IPS DF 6.9 (cell line): ENCODE results near the gene SLC12A5.
A peak's percentile ranks its signal among the peaks of the same experiment; 100 is the strongest.
"Not testable (repeated sequence)": the region's sequence is repeated elsewhere in the genome, so short reads cannot be mapped to it uniquely, and the experiment has no call there.

Source experiments
- DNase-seq: peaks from one replicate; pipeline ENCODE4 v3.0.0-alpha.2; 2013; ENCODE audit warnings: low read depth, low spot score
- H3K27ac ChIP-seq: one replicate; pipeline ENCODE4 v1.5.1; 2013; ENCODE audit warnings: low read length, control low read depth
- H3K27me3 ChIP-seq: 2 replicates; pipeline ENCODE4 v1.6.1; 2013; ENCODE audit warnings: mild to moderate bottlenecking, low read length; ENCODE audit not compliant: control insufficient read depth, insufficient read depth
- H3K36me3 ChIP-seq: 2 replicates; pipeline ENCODE4 v1.6.1; 2013; ENCODE audit warnings: low read length; ENCODE audit not compliant: control insufficient read depth, insufficient read depth
- H3K4me1 ChIP-seq: 2 replicates; pipeline ENCODE4 v1.6.1; 2013; ENCODE audit warnings: low read length; ENCODE audit not compliant: control insufficient read depth, insufficient read depth
- H3K4me3 ChIP-seq: 2 replicates; pipeline ENCODE4 v1.5.1; 2013; ENCODE audit warnings: mild to moderate bottlenecking, low read length
- H3K9me3 ChIP-seq: 2 replicates; pipeline ENCODE4 v1.6.1; 2013; ENCODE audit warnings: low read length, inconsistent platforms; ENCODE audit not compliant: control insufficient read depth, insufficient read depth
- WGBS: extraction: QIAGEN DNeasy Blood & Tissue Kit; methylation state at CpG from one replicate; pipeline ENCODE4 v1.1.7; 2013; ENCODE audit warnings: mixed read lengths, missing lambda C conversion rate; ENCODE audit not compliant: insufficient read length, insufficient coverage; 5-methylcytosine and 5-hydroxymethylcytosine counted together

Gene SLC12A5

GRCh38 chr20:46089167-46089416 is 60.1 kb downstream of the SLC12A5 start:
- H3K4me1 ChIP-seq: no peaks in the 10 kb centered on the region
- no peaks in the 10 kb centered on the region for H3K9me3 ChIP-seq
- H3K4me3 ChIP-seq: peak overlapping the region; percentile 86
- H3K36me3 ChIP-seq: no peaks in the 10 kb centered on the region
- no peak overlapping the region for H3K27ac ChIP-seq
- WGBS: no CpG with 5 or more reads among the region's 31 CpGs
- no peaks in the 10 kb centered on the region for H3K27me3 ChIP-seq
- DNase-seq: no peak

GRCh38 chr20:46089417-46090388 is 60.7 kb downstream of the SLC12A5 start, which contains the start of gene NCOA5:
NCOA5 (minus strand) TSS chr20:46089962; CDS start chr20:46079424, 10,538 bp downstream.
- H3K27ac ChIP-seq: no peak within 1 kb of the TSS
- H3K27me3 ChIP-seq: no peaks in the 10 kb centered on the region
- H3K36me3 ChIP-seq: no peaks in the 10 kb centered on the region
- peak within 1 kb of the TSS; percentile 86 for H3K4me3 ChIP-seq
- H3K9me3 ChIP-seq: no peaks in the 10 kb centered on the region
- no CpG with 5 or more reads among the region's 100 CpGs for WGBS
- DNase-seq: peak; percentile 87
- H3K4me1 ChIP-seq: no peaks in the 10 kb centered on the region

GRCh38 chr20:46091622-46092535 is 62.9 kb downstream of the SLC12A5 start:
- not testable (repeated sequence) for H3K27me3 ChIP-seq, DNase-seq, H3K27ac ChIP-seq, H3K9me3 ChIP-seq, H3K4me3 ChIP-seq, H3K36me3 ChIP-seq, H3K4me1 ChIP-seq
- no CpG with 5 or more reads among the region's 52 CpGs for WGBS

GRCh38 chr20:46093531-46093930 is 64.5 kb downstream of the SLC12A5 start:
- H3K4me1 ChIP-seq: no peaks in the 10 kb centered on the region
- no peaks in the 10 kb centered on the region for H3K27me3 ChIP-seq
- H3K36me3 ChIP-seq: no peaks in the 10 kb centered on the region
- WGBS: 100% methylated on average over 1 of the region's 2 CpGs
- DNase-seq: no peak
- H3K9me3 ChIP-seq: no peaks in the 10 kb centered on the region
- no peak overlapping the region for H3K27ac ChIP-seq
- H3K4me3 ChIP-seq: no peak overlapping the region

- H3K36me3 ChIP-seq: no peaks in the 10 kb centered on the region
- WGBS: no CpG with 5 or more reads among the region's 48 CpGs
- peak; percentile 13 for DNase-seq
- H3K4me1 ChIP-seq: no peaks in the 10 kb centered on the region
- H3K9me3 ChIP-seq: no peaks in the 10 kb centered on the region
- H3K27me3 ChIP-seq: no peaks in the 10 kb centered on the region
- H3K27ac ChIP-seq: no peak overlapping the region
- no peak overlapping the region for H3K4me3 ChIP-seq
Measured at GRCh38 chr20:46099491-46100287, 70.7 kb downstream of the SLC12A5 start.

- not testable (repeated sequence) for H3K9me3 ChIP-seq, H3K27ac ChIP-seq, H3K36me3 ChIP-seq, DNase-seq, H3K4me1 ChIP-seq, H3K27me3 ChIP-seq, H3K4me3 ChIP-seq
- WGBS: no CpG with 5 or more reads among the region's 7 CpGs
Measured at GRCh38 chr20:46100444-46100843, 71.4 kb downstream of the SLC12A5 start.

GRCh38 chr20:46100988-46101387 is 72.0 kb downstream of the SLC12A5 start:
- no peak for DNase-seq
- Histone ChIP-seq H3K27me3 (no peaks in the 10 kb centered on the region), H3K36me3 (no peaks in the 10 kb centered on the region), H3K27ac (no peak overlapping the region), H3K4me3 (no peak overlapping the region), H3K4me1 (no peaks in the 10 kb centered on the region), H3K9me3 (no peaks in the 10 kb centered on the region)
- WGBS: no CpG with 5 or more reads among the region's 5 CpGs

- Histone ChIP-seq H3K9me3 (no peaks in the 10 kb centered on the region), H3K4me3 (no peak overlapping the region), H3K4me1 (no peaks in the 10 kb centered on the region), H3K27me3 (no peaks in the 10 kb centered on the region), H3K36me3 (no peaks in the 10 kb centered on the region), H3K27ac (no peak overlapping the region)
- no peak for DNase-seq
- WGBS: no CpG with 5 or more reads among the region's 3 CpGs
Measured at GRCh38 chr20:46101957-46102356, 72.9 kb downstream of the SLC12A5 start.

GRCh38 chr20:46102940-46103339 is 73.9 kb downstream of the SLC12A5 start:
- H3K36me3 ChIP-seq: no peaks in the 10 kb centered on the region
- no peak overlapping the region for H3K27ac ChIP-seq
- no peaks in the 10 kb centered on the region for H3K9me3 ChIP-seq
- DNase-seq: no peak
- no CpG with 5 or more reads among the region's 3 CpGs for WGBS
- no peak overlapping the region for H3K4me3 ChIP-seq
- no peaks in the 10 kb centered on the region for H3K4me1 ChIP-seq
- H3K27me3 ChIP-seq: no peaks in the 10 kb centered on the region

GRCh38 chr20:46104262-46104661 is 75.2 kb downstream of the SLC12A5 start:
- Histone ChIP-seq H3K4me1 (no peaks in the 10 kb centered on the region), H3K4me3 (no peak overlapping the region), H3K9me3 (no peaks in the 10 kb centered on the region), H3K36me3 (no peaks in the 10 kb centered on the region), H3K27ac (no peak overlapping the region), H3K27me3 (no peaks in the 10 kb centered on the region)
- no CpG with 5 or more reads among the region's 3 CpGs for WGBS
- DNase-seq: no peak
